K562 (cell line): ENCODE data around the gene MINPP1. TPM values are rescaled to one million over a fixed set of nuclear protein-coding genes. Genes with fewer than 3 reads are reported as not detected.
A peak's percentile ranks its signal among the peaks of the same experiment; 100 is the strongest.

Experiments used
- BCOR ChIP-seq: fragments of 450-650 bp; IDR thresholded peaks from 2 replicates; pipeline ENCODE4 v1.6.1; 2016
- HMGN3 ChIP-seq: IDR thresholded peaks from 2 replicates; pipeline ENCODE4 v1.6.1; 2011; ENCODE audit warnings: borderline replicate concordance, low read depth, mild to moderate bottlenecking, mixed read lengths, low read length; ENCODE audit not compliant: insufficient read length; ENCODE audit errors: extremely low read depth
- POLR2H ChIP-seq: IDR thresholded peaks from 2 replicates; pipeline ENCODE4 v1.6.1; 2016; ENCODE audit warnings: missing genetic modification characterization, low read depth, mild to moderate bottlenecking, control low read depth, missing compliant biosample characterization, moderate library complexity
- PPARD ChIP-seq: fragments of 250-450 bp; sonication (Bioruptor Pico); IDR thresholded peaks from 2 replicates; pipeline ENCODE4 v1.8.0; 2022; ENCODE audit warnings: inconsistent platforms, mild to moderate bottlenecking, moderate library complexity
- TEAD1 ChIP-seq, 2 experiments: fragments of 450-650 bp in 1 of 2; sonication (generic) in 1 of 2; formaldehyde crosslinking; IDR thresholded peaks; 2 replicates each; pipeline versions ENCODE4 v1.4.0 to v1.8.0; 2020 to 2022; ENCODE audit warnings: mild to moderate bottlenecking in 2 of 2, missing genetic modification reagents in 1 of 2
- YBX1 ChIP-seq: fragments of 450-650 bp; IDR thresholded peaks from 2 replicates; pipeline ENCODE4 v1.7.1; 2016; ENCODE audit warnings: mild to moderate bottlenecking
- ZC3H4 ChIP-seq: sonication (generic); formaldehyde crosslinking; IDR thresholded peaks from 2 replicates; pipeline ENCODE4 v1.9.0; 2021; ENCODE audit warnings: missing genetic modification reagents, borderline replicate concordance
- ZNF274 ChIP-seq: IDR thresholded peaks from 2 replicates; pipeline ENCODE4 v1.6.1; 2011; ENCODE audit warnings: low read depth, mild to moderate bottlenecking, low read length, moderate library complexity, borderline replicate concordance
- ZNF282 ChIP-seq: sonication (generic); formaldehyde crosslinking; IDR thresholded peaks from 2 replicates; pipeline ENCODE4 v1.8.1; 2023; ENCODE audit warnings: missing genetic modification reagents
- polyA plus RNA-seq, 8 experiments: library from polyadenylated mRNA; depleted of rRNA in 4 of 8; stranded (reverse) in 5 of 8; unstranded in 3 of 8; fragments of >200 nt; fragmentation: Nextera tagmentation in 2 of 8; fragmentation: Illumina TruSeq in 1 of 8; extraction: Ambion mirVana in 2 of 8; extraction: Trizol in 1 of 8; gene quantifications; 2 replicates each; pipeline versions ENCODE4 v1.2.1 to v1.2.3, GENCODE V29; 2011 to 2014; ENCODE audit warnings: inconsistent platforms in 1 of 8, missing spikeins in 1 of 8
- total RNA-seq, 7 experiments: library from RNA; depleted of rRNA in 6 of 7; stranded (reverse); fragments of >200 nt in 6 of 7; fragmentation: Illumina TruSeq in 2 of 7; extraction: Trizol in 2 of 7; gene quantifications; 2 replicates each; pipeline versions ENCODE4 v1.2.1 to v1.2.3, GENCODE V29; 2011 to 2021; ENCODE audit warnings: low replicate concordance in 1 of 7
- TF ChIP-seq, protein P1 (sequence below): fragments of 250-450 bp; sonication (Bioruptor Pico); IDR thresholded peaks from 2 replicates; pipeline ENCODE4 v1.4.0; 2020
- TF ChIP-seq, protein P2 (sequence below): fragments of 450-650 bp; IDR thresholded peaks from 2 replicates; pipeline ENCODE4 v1.6.1; 2016; ENCODE audit warnings: mild to moderate bottlenecking, moderate library complexity

MINPP1 gene
- total and polyA plus RNA-seq, 9 of the 15 experiments (the other 6 are each of a cell fraction or from before 2014, with no cell fraction given) = 11.5 to 44.5 (median 27.1) TPM

DNA sequence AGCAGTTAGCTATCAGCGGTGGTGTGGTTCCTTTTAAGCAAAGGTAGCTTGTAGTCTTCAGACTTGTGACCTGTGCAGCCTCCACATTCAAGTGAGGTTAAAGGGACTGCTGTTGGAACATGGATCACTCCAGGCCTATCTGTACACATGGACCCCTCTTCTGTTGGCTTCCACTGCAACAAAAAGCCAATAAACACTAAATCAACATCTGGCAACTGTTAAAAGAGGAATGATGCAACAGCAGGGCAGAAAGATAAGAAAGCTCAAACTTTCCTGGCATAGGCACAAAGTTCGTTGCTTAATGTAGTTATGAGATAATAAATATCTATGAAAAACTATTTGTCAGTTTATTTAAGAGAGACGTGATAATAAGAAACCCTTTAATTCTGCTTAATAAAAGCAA, 4.0 kb upstream of the MINPP1 start (continued):
- TF ChIP-seq, protein P1, sequence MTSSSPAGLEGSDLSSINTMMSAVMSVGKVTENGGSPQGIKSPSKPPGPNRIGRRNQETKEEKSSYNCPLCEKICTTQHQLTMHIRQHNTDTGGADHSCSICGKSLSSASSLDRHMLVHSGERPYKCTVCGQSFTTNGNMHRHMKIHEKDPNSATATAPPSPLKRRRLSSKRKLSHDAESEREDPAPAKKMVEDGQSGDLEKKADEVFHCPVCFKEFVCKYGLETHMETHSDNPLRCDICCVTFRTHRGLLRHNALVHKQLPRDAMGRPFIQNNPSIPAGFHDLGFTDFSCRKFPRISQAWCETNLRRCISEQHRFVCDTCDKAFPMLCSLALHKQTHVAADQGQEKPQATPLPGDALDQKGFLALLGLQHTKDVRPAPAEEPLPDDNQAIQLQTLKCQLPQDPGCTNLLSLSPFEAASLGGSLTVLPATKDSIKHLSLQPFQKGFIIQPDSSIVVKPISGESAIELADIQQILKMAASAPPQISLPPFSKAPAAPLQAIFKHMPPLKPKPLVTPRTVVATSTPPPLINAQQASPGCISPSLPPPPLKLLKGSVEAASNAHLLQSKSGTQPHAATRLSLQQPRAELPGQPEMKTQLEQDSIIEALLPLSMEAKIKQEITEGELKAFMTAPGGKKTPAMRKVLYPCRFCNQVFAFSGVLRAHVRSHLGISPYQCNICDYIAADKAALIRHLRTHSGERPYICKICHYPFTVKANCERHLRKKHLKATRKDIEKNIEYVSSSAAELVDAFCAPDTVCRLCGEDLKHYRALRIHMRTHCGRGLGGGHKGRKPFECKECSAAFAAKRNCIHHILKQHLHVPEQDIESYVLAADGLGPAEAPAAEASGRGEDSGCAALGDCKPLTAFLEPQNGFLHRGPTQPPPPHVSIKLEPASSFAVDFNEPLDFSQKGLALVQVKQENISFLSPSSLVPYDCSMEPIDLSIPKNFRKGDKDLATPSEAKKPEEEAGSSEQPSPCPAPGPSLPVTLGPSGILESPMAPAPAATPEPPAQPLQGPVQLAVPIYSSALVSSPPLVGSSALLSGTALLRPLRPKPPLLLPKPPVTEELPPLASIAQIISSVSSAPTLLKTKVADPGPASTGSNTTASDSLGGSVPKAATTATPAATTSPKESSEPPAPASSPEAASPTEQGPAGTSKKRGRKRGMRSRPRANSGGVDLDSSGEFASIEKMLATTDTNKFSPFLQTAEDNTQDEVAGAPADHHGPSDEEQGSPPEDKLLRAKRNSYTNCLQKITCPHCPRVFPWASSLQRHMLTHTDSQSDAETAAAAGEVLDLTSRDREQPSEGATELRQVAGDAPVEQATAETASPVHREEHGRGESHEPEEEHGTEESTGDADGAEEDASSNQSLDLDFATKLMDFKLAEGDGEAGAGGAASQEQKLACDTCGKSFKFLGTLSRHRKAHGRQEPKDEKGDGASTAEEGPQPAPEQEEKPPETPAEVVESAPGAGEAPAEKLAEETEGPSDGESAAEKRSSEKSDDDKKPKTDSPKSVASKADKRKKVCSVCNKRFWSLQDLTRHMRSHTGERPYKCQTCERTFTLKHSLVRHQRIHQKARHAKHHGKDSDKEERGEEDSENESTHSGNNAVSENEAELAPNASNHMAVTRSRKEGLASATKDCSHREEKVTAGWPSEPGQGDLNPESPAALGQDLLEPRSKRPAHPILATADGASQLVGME (CRISPR knock-in tag) = no peak
- TF ChIP-seq POLR2H = peak; percentile 37; the same call in 1 of the 2 replicates
- TF ChIP-seq ZC3H4 (CRISPR knock-in tag) = no peak
- no peak for TF ChIP-seq ZNF274
- no peak for TF ChIP-seq HMGN3
- TF ChIP-seq, protein P2, sequence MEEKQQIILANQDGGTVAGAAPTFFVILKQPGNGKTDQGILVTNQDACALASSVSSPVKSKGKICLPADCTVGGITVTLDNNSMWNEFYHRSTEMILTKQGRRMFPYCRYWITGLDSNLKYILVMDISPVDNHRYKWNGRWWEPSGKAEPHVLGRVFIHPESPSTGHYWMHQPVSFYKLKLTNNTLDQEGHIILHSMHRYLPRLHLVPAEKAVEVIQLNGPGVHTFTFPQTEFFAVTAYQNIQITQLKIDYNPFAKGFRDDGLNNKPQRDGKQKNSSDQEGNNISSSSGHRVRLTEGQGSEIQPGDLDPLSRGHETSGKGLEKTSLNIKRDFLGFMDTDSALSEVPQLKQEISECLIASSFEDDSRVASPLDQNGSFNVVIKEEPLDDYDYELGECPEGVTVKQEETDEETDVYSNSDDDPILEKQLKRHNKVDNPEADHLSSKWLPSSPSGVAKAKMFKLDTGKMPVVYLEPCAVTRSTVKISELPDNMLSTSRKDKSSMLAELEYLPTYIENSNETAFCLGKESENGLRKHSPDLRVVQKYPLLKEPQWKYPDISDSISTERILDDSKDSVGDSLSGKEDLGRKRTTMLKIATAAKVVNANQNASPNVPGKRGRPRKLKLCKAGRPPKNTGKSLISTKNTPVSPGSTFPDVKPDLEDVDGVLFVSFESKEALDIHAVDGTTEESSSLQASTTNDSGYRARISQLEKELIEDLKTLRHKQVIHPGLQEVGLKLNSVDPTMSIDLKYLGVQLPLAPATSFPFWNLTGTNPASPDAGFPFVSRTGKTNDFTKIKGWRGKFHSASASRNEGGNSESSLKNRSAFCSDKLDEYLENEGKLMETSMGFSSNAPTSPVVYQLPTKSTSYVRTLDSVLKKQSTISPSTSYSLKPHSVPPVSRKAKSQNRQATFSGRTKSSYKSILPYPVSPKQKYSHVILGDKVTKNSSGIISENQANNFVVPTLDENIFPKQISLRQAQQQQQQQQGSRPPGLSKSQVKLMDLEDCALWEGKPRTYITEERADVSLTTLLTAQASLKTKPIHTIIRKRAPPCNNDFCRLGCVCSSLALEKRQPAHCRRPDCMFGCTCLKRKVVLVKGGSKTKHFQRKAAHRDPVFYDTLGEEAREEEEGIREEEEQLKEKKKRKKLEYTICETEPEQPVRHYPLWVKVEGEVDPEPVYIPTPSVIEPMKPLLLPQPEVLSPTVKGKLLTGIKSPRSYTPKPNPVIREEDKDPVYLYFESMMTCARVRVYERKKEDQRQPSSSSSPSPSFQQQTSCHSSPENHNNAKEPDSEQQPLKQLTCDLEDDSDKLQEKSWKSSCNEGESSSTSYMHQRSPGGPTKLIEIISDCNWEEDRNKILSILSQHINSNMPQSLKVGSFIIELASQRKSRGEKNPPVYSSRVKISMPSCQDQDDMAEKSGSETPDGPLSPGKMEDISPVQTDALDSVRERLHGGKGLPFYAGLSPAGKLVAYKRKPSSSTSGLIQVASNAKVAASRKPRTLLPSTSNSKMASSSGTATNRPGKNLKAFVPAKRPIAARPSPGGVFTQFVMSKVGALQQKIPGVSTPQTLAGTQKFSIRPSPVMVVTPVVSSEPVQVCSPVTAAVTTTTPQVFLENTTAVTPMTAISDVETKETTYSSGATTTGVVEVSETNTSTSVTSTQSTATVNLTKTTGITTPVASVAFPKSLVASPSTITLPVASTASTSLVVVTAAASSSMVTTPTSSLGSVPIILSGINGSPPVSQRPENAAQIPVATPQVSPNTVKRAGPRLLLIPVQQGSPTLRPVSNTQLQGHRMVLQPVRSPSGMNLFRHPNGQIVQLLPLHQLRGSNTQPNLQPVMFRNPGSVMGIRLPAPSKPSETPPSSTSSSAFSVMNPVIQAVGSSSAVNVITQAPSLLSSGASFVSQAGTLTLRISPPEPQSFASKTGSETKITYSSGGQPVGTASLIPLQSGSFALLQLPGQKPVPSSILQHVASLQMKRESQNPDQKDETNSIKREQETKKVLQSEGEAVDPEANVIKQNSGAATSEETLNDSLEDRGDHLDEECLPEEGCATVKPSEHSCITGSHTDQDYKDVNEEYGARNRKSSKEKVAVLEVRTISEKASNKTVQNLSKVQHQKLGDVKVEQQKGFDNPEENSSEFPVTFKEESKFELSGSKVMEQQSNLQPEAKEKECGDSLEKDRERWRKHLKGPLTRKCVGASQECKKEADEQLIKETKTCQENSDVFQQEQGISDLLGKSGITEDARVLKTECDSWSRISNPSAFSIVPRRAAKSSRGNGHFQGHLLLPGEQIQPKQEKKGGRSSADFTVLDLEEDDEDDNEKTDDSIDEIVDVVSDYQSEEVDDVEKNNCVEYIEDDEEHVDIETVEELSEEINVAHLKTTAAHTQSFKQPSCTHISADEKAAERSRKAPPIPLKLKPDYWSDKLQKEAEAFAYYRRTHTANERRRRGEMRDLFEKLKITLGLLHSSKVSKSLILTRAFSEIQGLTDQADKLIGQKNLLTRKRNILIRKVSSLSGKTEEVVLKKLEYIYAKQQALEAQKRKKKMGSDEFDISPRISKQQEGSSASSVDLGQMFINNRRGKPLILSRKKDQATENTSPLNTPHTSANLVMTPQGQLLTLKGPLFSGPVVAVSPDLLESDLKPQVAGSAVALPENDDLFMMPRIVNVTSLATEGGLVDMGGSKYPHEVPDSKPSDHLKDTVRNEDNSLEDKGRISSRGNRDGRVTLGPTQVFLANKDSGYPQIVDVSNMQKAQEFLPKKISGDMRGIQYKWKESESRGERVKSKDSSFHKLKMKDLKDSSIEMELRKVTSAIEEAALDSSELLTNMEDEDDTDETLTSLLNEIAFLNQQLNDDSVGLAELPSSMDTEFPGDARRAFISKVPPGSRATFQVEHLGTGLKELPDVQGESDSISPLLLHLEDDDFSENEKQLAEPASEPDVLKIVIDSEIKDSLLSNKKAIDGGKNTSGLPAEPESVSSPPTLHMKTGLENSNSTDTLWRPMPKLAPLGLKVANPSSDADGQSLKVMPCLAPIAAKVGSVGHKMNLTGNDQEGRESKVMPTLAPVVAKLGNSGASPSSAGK = peak; percentile 63
- TF ChIP-seq TEAD1 (CRISPR knock-in tag; IDR thresholded peaks at IDR 0.05) = no peak
- no peak for TF ChIP-seq BCOR
- TF ChIP-seq PPARD = no peak
- no peak for TF ChIP-seq ZNF282 (CRISPR knock-in tag)
- TF ChIP-seq YBX1 = no peak
